ENCODE results near the gene RASGRF1.
"Not testable (repeated sequence)": the region's sequence is repeated elsewhere in the genome, so short reads cannot be mapped to it uniquely, and the experiment has no call there.

RASGRF1 gene, protein sequence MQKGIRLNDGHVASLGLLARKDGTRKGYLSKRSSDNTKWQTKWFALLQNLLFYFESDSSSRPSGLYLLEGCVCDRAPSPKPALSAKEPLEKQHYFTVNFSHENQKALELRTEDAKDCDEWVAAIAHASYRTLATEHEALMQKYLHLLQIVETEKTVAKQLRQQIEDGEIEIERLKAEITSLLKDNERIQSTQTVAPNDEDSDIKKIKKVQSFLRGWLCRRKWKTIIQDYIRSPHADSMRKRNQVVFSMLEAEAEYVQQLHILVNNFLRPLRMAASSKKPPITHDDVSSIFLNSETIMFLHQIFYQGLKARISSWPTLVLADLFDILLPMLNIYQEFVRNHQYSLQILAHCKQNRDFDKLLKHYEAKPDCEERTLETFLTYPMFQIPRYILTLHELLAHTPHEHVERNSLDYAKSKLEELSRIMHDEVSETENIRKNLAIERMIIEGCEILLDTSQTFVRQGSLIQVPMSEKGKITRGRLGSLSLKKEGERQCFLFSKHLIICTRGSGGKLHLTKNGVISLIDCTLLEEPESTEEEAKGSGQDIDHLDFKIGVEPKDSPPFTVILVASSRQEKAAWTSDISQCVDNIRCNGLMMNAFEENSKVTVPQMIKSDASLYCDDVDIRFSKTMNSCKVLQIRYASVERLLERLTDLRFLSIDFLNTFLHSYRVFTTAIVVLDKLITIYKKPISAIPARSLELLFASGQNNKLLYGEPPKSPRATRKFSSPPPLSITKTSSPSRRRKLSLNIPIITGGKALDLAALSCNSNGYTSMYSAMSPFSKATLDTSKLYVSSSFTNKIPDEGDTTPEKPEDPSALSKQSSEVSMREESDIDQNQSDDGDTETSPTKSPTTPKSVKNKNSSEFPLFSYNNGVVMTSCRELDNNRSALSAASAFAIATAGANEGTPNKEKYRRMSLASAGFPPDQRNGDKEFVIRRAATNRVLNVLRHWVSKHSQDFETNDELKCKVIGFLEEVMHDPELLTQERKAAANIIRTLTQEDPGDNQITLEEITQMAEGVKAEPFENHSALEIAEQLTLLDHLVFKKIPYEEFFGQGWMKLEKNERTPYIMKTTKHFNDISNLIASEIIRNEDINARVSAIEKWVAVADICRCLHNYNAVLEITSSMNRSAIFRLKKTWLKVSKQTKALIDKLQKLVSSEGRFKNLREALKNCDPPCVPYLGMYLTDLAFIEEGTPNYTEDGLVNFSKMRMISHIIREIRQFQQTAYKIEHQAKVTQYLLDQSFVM (N-terminal part only)

GRCh38 chr15:79090487-79091203, at the start of gene RASGRF1:
Gene RASGRF1 (minus strand): TSS chr15:79090780. CDS start chr15:79090498, 282 bp downstream.
- no peak for DNase-seq

DNA sequence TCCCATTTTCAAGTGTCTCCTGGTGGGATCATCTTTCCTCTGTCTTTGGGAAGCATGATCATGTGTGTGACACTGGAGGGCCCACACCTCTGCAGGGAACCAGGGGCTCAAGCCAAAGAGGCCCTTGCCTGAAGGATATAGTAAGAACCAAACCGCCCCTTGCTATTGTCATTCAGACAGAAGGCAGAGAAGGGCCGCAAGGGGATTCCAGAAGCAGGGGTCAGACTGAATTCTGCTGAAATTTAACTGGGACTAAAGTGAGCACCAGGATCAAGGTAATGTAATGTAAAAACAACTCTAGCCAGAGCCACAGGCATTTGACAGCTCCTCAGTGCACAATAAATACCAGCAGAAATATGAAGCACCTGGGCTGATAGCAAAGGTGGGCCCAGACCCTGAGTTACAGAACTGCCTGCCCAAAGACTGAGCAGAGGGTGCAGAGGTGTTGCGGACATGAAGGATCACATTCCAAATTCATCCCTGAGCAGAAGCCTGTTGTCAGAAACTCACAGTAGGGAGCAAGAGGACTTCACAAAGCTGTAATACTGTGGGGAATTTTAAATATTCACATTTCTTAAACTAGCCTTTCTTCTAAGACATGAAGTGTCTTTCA, 46.0 kb upstream of the RASGRF1 start:
- no peak for DNase-seq

GRCh38 chr15:79133309-79133708, 42.7 kb upstream of the RASGRF1 start:
- no peak for DNase-seq

DNA sequence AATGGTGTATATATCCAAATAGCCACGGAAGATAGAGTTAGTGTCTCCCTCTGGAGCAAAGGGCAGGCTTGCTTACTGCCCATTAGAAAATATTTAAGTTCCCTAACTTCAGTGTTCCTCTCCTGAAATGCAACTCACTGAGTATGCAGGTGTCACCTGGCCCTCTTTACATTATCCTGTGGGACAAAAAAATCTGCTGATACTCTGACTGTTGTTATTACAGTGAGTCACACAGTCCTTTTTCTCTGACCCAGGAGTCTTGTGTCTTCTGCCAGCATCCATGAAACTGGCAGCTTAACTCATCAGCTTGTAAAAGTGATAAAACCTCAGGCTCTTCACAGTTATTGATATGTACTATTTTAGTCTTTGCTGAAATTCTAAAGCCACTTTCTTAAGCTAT, 42.2 kb upstream of the RASGRF1 start:
- no peak for DNase-seq

GRCh38 chr15:79132361-79132760, 41.8 kb upstream of the RASGRF1 start:
- DNase-seq, result no peak

GRCh38 chr15:79130535-79131130, 40.1 kb upstream of the RASGRF1 start:
- no peak for DNase-seq

DNA sequence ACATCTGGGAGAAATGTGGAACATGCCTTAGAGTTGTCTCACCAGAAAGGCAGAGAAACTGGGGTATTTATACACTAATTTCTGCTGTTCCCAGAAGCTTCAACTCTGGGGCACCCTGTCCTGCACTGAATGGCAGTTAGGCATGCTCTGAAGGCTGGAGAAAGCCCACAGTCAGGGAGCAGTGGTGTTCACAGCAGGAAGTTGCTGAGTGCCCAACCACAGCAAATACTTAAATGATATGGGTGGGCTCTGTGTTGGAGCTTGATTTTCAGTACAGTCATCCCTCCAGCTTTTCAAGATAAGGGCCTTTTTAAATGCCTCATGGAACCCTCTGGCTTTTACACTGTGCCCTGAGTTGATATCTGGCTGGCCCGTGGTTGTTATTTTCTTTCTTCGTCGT, 38.7 kb upstream of the RASGRF1 start:
- DNase-seq, result no peak

DNA sequence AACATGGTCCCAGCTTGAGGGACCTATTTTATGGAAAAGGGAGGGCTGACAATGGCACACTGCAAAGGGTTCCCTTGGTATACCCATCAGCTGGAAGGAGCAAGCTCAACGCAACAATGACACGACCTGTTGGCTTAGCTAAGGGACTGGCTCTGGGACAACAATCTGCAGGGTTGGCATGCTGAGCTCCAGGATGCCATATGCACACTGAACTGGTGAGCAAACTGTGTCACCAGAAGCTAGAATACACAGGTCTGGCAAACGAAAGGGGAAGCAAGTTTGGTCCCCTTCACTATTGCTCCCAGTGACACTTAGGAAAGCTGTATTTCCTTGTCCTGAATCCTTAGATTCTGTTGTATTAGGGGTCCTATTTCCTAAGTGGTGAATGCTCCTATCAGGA, 38.0 kb upstream of the RASGRF1 start:
- DNase-seq, result no peak

DNA sequence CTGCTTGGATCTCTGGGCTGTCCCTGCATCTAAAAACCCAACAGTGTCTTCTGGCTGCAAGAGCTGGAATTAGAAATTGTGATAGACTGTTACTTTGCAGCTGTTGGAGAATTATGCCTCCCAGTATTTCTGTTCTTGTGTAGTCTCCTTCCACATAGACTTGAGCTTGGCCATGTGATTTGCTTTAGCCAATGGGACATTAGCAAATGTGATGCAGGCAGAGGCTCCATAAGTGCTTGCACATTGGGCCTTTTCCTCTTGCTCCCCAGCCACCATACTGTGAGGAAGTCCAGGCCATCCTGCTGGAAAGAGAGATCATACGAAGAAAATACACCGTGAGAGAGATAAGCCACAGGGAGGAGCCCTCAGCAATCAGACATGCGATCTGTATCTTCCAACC, 33.8 kb upstream of the RASGRF1 start:
- DNase-seq, result no peak

GRCh38 chr15:79122991-79123390, 32.4 kb upstream of the RASGRF1 start:
- DNase-seq, result no peak

DNA sequence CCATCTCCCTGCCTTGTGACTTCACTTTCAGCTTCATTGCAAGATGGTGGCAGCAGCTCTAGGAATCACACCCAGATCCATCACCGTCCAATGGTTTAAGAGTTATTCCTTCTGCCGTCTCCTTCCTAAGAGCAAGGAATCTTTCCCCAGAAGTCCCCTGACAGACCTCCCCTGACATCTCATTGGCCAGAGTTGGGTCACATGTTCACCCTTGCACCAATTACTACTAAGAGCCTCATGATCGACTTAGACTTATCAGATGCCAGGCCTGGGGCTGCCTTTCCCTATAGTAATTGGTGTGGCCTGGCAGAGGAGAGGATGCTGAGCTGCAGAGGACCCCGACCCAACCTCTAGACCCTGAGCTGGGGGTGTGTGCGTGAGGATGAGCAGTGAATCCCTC, 31.8 kb upstream of the RASGRF1 start:
- no peak for DNase-seq

DNA sequence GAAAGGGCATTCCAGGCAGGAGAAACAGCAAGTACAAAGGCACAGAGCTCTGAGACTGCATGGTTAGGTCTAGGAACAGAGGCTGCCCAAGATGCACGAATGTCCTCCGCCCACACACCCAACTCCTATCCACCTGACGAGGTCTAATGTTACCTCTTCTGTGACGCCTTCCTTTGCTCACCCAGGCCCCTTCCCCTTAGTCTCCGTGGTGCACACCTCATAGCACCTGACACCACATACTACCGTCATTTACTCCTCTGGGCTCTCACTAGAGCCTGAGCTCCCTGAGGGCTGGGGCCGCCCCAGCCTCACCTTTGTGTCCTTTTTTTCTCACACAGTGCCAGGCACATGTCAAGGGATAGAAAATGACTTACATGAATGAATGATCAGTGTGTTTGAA, 31.0 kb upstream of the RASGRF1 start:
- no peak for DNase-seq

DNA sequence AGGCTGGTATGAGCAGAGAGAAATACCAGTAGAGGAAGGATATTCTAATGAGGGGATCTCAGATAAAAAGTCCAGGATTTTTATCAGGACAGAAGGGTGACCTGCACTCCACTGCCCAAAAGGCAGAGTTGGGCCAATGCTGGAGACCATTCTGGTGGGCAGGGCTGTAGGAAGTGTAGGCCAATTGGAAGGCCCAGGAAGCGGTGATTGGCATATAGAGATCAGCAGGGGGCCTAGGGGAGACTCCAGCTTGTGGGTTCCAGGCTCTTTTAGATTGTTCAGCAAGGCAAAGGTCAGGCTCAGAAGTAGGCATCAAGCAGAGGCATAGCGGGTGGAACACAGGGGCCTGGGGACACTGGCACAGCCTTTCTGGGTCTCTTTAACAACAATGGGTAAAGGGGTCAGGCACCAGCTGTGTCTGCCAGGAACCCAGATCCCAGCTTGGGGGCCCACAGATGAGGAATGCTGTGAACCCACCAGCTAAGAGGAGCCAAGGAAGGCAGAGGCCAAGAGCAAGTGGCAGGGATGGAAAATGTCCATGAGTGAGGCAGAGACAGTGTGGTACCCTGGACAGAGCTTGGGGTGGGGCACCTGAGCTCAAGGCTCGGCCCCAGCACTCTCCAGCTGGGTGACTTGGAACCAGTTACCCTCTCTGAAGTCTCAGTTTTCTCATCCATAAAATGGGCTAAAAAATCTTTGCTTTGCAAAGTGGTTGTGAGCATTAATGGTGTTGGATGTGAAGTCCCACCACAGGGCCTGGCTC, 27.0 kb upstream of the RASGRF1 start:
- DNase-seq, result no peak

DNA sequence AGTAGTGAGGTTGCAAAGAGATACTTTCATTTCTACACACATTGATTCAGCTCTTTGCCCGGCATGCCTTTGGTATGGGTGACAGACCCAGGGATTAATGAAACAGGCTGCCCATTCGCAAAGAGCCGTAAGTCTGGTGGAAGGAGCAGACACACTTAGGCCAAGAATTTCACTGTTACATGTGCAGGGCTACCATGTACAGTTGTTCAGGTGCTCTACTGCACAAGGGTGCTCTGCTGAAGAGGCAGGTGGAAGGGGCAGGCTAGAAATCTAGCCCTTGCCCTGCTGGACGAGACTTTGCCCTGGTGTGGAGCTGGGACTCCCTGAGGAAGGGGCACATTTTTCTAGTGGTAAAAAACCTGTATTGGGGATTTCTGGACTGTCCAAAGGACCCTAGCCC, 26.2 kb upstream of the RASGRF1 start:
- DNase-seq, result no peak

- DNase-seq, result no peak
Measured at GRCh38 chr15:79115986-79116665, 25.5 kb upstream of the RASGRF1 start.

DNA sequence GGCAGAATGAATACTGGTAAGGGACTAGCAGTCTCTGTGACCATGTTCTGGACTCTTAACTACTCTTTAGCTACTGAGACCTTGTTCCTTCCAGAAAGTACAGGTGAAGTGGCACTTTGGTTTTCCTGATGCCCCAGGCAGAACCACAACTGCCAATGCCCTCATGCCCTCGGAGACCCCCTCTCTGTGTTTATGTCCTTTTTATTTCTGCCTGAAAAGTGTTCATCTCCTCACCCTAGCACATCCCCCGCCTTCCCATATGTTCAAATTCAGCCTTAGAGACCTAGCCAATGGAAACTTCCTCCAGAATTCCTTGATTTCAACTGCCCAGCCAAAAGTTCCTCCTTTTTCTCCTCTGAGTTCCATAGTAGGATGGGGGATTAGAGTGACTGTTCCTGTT, 23.3 kb upstream of the RASGRF1 start:
- no peak for DNase-seq

GRCh38 chr15:79111404-79111803, 20.8 kb upstream of the RASGRF1 start:
- not testable (repeated sequence) for DNase-seq

DNA sequence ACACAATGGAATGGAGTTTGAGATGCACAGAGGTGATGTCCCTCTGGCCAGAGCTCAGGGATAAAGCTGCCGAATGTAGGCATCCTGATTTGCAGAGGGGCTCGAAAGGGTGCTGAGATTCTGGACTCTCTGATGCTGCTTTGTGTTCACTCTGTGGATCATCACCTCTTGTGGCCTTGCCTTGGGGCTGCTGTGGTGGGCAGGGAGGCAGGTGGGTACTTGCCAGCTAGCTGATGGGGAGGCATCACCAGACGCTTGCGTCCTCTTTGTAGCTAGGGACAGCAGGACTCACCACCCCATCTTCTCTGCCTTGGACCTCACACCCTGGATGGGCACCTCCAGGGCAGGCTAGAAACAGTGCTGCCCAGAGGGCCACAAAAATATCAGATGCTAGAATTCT, 14.6 kb upstream of the RASGRF1 start:
- DNase-seq, result no peak

DNA sequence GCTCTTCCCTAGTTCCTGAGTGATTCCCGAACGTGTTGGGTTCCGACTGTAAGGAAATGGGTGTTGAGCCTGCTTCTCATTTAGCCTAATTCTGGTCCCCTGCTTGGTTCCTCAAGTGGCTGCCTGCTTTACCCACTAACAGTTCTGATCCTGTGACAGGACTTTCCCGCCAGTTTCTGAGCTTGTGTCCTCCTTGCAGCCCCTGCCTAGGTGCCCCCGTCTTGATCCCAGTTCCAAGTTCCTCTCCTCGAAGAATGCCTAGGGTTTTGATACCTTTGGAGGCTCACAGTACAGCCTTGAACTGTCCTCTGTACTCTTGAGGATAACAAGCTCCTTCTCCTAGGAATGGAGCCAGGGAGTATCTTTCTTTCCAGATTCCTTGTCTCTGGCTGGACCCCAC, 12.0 kb upstream of the RASGRF1 start:
- no peak for DNase-seq

DNA sequence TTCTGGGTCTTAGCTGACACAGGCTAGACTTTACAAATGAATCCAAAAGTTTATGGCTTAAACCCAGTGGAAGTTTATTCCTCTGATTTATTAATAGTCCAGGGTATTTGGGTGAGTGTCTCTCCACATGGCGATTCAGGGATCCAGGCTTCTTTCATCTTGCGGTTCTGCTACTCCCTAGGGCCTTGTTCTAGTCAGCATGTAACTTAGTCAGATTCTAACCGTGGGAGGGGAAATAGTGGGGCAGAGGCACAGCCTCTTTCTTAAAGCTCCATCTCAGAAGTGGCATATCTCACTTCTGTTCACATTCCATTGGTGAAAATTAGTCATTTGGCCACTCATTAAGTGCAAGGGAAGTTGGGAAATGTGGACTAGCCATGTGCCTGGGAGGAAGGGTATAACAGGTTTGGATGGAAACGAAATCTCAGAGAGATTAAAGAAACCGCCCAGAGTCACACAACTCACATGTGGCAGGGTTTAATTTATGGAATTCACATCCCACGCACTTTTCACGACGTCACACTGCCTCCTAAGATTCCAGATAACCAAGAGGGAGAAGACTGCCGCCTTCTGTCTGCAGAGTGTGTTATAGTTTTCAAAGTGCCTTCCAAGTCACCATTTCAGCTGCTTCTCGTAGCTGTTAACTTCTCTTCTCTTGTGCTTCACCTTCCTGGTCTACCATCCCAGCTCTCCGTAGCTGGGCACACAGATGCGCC, 11.4 kb upstream of the RASGRF1 start:
- no peak for DNase-seq
